ENCODE results near the gene TBKBP1.

Gene TBKBP1

GRCh38 chr17:47700471-47701449 lies 6.8 kb downstream of the TBKBP1 start:
- no peak for DNase-seq

GRCh38 chr17:47701608-47702007 lies 7.6 kb downstream of the TBKBP1 start:
- DNase-seq = no peak

GRCh38 chr17:47702391-47702995 lies 8.5 kb downstream of the TBKBP1 start:
- no peak for DNase-seq

- no peak for DNase-seq
Observed at GRCh38 chr17:47703191-47703591, 9.2 kb downstream of the TBKBP1 start.

- DNase-seq = no peak
Observed at GRCh38 chr17:47703671-47704070, 9.7 kb downstream of the TBKBP1 start.

GRCh38 chr17:47704116-47704515 lies 10.2 kb downstream of the TBKBP1 start:
- no peak for DNase-seq

GRCh38 chr17:47704736-47705135 lies 10.8 kb downstream of the TBKBP1 start:
- DNase-seq = no peak

GRCh38 chr17:47705536-47706530 lies 11.9 kb downstream of the TBKBP1 start:
- DNase-seq = no peak

- no peak for DNase-seq
Observed at GRCh38 chr17:47707056-47707804, 13.3 kb downstream of the TBKBP1 start.

GRCh38 chr17:47707884-47708283 lies 13.9 kb downstream of the TBKBP1 start:
- DNase-seq = no peak

- DNase-seq = no peak
Observed at GRCh38 chr17:47708312-47708863, 14.4 kb downstream of the TBKBP1 start.

- no peak for DNase-seq
Observed at GRCh38 chr17:47708864-47709541, 15.0 kb downstream of the TBKBP1 start.

- no peak for DNase-seq
Observed at GRCh38 chr17:47709594-47709993, 15.6 kb downstream of the TBKBP1 start.

- DNase-seq = no peak
Observed at GRCh38 chr17:47711366-47712099, 17.6 kb downstream of the TBKBP1 start.

- no peak for DNase-seq
Observed at GRCh38 chr17:47712330-47713023, 18.5 kb downstream of the TBKBP1 start.

GRCh38 chr17:47713980-47714700 lies 20.2 kb downstream of the TBKBP1 start:
- no peak for DNase-seq

- DNase-seq = no peak
Observed at GRCh38 chr17:47714773-47715396, 20.9 kb downstream of the TBKBP1 start.

- no peak for DNase-seq
Observed at GRCh38 chr17:47715669-47716325, 21.8 kb downstream of the TBKBP1 start.

All from T1000 (cell line).